HL-60 (cell line): ENCODE results near the gene TBX15.
A peak's percentile ranks its signal among the peaks of the same experiment; 100 is the strongest.

Source experiments
- DNase-seq, 2 experiments: peaks; one replicate each; pipeline ENCODE4 v3.0.0-alpha.2; 2010 to 2020; ENCODE audit warnings: low read depth in 1 of 2, low spot score in 1 of 2
- H3K27ac ChIP-seq: fragments of 250-450 bp; sonication (Bioruptor Pico); replicated peaks from 2 replicates; pipeline ENCODE4 v1.5.1; 2020; ENCODE audit warnings: mild to moderate bottlenecking, moderate library complexity
- H3K27me3 ChIP-seq: fragments of 250-450 bp; sonication (Bioruptor Pico); 2 replicates; pipeline ENCODE4 v1.5.1; 2021; ENCODE audit warnings: mild to moderate bottlenecking, moderate library complexity; ENCODE audit not compliant: insufficient read depth, poor library complexity, severe bottlenecking
- H3K4me3 ChIP-seq: replicated peaks from 2 replicates; pipeline ENCODE4 v1.5.1; 2011; ENCODE audit warnings: mild to moderate bottlenecking, control low read depth, low read length; ENCODE audit not compliant: insufficient read depth
- CTCF ChIP-seq: IDR thresholded peaks from one replicate; pipeline ENCODE4 v1.5.1; 2011; ENCODE audit warnings: low read length, control low read depth, inconsistent platforms; ENCODE audit not compliant: insufficient read depth
- GABPA ChIP-seq: IDR thresholded peaks from 2 replicates; pipeline ENCODE4 v1.6.1; 2012; ENCODE audit warnings: low read depth
- POLR2AphosphoS5 ChIP-seq: IDR thresholded peaks from 2 replicates; pipeline ENCODE4 v1.6.1; 2012; ENCODE audit warnings: low read depth
- REST ChIP-seq: IDR thresholded peaks from 2 replicates; pipeline ENCODE4 v1.6.1; 2012; ENCODE audit warnings: low read depth; ENCODE audit not compliant: insufficient replicate concordance
- SPI1 ChIP-seq: IDR thresholded peaks from 2 replicates; pipeline ENCODE4 v1.6.1; 2012; ENCODE audit warnings: low read depth, mild to moderate bottlenecking, borderline replicate concordance

TBX15 gene

GRCh38 chr1:118989878-118990378 lies 1.8 kb upstream of the TBX15 start:
- TF ChIP-seq POLR2AphosphoS5 (no peak), CTCF (no peak), GABPA (no peak)
- no peak overlapping the region for H3K4me3 ChIP-seq
- peaks cover 98% of the 10 kb centered on the region for H3K27me3 ChIP-seq
- no peak overlapping the region for H3K27ac ChIP-seq
- DNase-seq, result peak in 1 of 2 experiments; percentile 19

- no peak overlapping the region for H3K4me3 ChIP-seq
- no peak for DNase-seq
- no peak overlapping the region for H3K27ac ChIP-seq
- peaks cover 100% of the 10 kb centered on the region for H3K27me3 ChIP-seq
- TF ChIP-seq SPI1 (no peak), POLR2AphosphoS5 (no peak), GABPA (no peak), REST (no peak), CTCF (no peak)
Observed at GRCh38 chr1:118989006-118989815, 1.1 kb upstream of the TBX15 start.

GRCh38 chr1:118987468-118988185 lies 516 bp downstream of the TBX15 start:
- no peak overlapping the region for H3K27ac ChIP-seq
- DNase-seq, result no peak
- TF ChIP-seq POLR2AphosphoS5 (no peak), CTCF (no peak), REST (no peak), SPI1 (no peak), GABPA (no peak)
- H3K4me3 ChIP-seq, result no peak overlapping the region; the same call in 1 of the 2 replicates
- H3K27me3 ChIP-seq, result peaks cover 98% of the 10 kb centered on the region
